Measurements from ENCODE around the gene OR51B6.
A peak's percentile ranks its signal among the peaks of the same experiment; 100 is the strongest.
"Not testable (repeated sequence)": the region's sequence is repeated elsewhere in the genome, so short reads cannot be mapped to it uniquely, and the experiment has no call there.

OR51B6 gene

DNA sequence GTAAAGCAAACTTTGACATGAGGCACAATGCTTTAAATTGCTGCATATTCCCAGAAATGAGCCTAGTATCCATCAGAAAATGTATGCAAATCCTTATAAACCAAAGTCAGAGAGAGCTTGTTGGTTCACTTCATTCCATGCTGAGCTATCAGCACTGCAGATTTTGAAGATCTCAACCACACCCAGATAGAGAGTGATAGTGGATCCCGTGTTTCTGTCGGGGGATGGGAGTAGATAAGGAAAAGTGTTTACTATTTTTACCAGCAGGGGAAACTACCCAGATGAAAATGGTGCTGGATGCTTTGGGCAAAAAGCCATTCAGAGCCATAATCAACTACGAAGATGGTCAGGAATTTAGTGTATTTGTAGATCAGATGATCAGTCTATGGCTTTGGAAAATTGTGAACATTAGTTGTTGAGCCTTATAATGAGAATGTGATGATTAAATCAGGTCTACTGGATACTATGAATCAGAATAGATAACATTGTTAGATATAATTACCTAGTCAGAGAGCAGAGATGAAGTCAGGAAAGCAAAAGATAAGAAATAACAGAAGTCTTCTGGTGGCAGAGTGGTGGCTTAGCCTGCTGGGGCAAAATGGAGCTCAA lies 10.8 kb downstream of the OR51B6 start:
- in situ Hi-C loops (cut with HindIII; ENCODE audit: low pct_ligation_motif_present, low pct_unique_long_range_greater_than_20kb, low sequenced_read_pairs) = no loop called here
- DNase-seq = no peak

DNA sequence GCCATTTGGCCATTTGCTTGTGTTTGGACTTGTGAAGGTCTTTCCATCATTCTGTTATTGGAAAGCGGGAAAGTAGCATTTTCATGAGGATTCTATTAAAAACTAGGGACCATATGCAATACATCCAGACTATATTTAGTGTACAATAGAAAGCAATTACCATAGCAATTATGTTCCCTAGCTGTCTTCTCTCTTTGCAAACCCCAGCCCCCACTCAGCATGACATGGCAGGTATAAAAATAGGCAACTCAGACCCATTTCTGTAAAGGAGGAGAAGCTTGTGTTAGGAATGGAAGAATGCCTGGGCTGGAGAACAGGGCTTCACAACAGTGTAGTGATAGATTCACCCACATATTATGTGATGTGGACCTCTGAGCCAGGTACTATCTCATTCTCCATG lies 12.4 kb downstream of the OR51B6 start:
- in situ Hi-C loops (cut with HindIII; ENCODE audit: low pct_ligation_motif_present, low pct_unique_long_range_greater_than_20kb, low sequenced_read_pairs) = no loop called here
- DNase-seq = no peak

DNA sequence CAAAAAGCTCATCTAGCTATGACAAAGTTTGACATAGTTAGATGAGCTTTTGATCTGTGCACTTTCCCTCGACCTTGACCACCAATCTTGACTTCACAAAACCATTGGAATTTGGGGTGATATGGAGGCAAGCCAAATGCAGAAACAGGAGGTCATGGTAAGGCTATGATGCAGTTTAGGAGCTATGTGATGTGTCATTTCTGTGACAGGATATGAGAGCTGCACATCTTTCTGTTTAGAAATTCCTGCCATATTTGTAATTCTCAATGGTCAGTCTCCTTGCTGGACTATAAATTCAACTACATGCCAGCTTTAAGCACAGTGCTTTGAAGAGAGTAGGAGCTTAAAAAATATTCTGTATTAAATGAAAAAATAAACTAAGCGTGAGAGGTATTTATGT lies 12.9 kb downstream of the OR51B6 start:
- in situ Hi-C loops (cut with HindIII; ENCODE audit: low pct_ligation_motif_present, low pct_unique_long_range_greater_than_20kb, low sequenced_read_pairs) = no loop called here

DNA sequence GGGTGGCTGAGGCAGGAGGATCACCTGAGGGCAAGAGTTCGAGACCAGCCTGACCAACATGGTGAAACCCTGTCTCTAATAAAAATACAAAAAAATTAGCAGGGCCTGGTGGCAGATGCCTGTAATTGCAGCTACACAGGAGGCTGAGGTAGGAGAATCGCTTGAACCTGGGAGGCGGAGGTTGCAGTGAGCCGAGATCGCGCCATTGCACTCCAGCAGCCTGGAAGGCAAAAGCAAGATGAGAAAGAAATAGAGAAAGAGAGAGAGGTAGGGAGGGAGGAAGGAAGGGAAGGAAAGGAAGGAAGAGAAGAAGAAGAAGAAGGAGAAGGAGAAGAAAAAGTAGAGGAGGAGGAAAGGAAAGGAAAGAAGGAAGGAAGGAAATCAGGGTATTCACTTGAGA lies 15.1 kb downstream of the OR51B6 start:
- in situ Hi-C loops (cut with HindIII; ENCODE audit: low pct_ligation_motif_present, low pct_unique_long_range_greater_than_20kb, low sequenced_read_pairs); DNase-seq: not testable (repeated sequence)

More for the DNA sequence above, 12.9 kb downstream of the OR51B6 start:
- peak; percentile 67 for DNase-seq

DNA sequence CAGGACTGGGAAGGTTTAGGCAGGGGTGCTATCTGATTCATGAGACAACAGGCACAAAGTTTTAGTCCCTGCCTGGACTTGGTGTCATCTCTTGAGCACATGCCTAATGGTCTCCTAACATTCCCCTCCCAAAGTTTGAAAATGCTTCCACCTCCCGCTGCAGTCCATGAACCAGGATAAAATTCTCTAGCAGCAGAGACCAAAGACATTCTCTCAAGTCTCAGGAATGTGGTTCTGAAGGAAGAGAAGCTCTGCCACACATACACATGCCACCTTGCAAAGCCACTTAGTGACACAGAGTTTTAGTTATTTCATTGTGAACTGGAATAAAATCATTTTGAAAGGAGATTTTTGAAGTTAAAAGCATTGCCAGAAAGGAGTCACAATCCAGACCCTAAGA lies 15.5 kb downstream of the OR51B6 start:
- in situ Hi-C loops (cut with HindIII; ENCODE audit: low pct_ligation_motif_present, low pct_unique_long_range_greater_than_20kb, low sequenced_read_pairs) = no loop called here
- no peak for DNase-seq

DNA sequence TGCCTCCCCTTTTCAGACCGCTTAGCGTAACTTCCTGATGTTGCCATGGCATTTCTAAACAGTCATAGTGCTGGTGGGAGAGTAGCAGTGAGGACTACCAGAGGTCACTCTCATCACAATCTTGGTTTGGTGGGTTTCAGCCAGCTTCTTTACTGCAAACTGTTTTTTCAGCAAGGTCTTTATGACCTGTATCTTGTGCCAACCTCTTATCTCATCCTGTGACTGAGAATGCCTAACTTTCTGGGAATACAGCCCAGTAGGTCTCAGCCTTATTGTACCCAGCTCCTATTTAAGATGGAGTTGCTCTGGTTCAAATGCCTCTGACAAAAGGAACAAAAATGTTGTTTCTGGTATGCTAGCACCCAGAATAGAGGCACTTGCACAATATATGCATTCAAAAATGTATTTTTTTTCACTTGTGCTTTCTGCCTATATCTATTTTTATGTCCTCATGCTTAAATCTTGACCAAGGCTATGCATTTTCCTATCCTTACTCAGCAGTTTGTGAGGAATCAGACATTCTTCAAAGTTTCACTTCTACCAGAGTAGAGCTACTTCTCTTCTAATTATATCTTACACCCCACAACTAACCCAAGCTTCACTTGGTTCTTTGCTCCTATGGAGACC lies 16.3 kb downstream of the OR51B6 start:
- no peak for DNase-seq
- in situ Hi-C loops (cut with HindIII; ENCODE audit: low pct_ligation_motif_present, low pct_unique_long_range_greater_than_20kb, low sequenced_read_pairs) = no loop called here

DNA sequence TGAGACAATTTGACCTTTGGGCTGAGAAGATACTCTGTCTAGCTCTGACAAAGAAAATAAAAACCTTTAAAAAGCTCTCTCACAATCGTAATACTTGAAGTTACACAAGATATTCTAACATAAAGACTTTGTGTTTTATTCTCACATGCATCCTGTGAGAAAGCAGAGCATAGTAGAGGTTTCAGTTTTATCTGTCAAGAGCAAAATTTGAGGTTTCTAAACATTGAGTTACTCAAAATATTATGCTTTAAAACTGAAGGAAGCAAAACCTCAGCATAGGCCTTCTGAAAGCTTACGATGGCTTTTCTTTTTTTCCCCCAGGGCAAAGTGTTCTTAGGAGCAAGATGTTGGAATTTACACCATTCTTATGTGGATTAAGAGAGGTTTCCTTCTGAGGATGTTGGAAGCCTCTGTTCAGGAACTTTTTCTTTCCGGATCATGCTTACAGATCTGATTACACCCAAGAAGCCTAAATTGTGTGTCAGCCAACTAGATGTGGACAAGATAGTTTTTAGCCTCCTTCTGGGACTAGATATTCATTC lies 17.3 kb downstream of the OR51B6 start:
- in situ Hi-C loops (cut with HindIII; ENCODE audit: low pct_ligation_motif_present, low pct_unique_long_range_greater_than_20kb, low sequenced_read_pairs) = no loop called here

DNA sequence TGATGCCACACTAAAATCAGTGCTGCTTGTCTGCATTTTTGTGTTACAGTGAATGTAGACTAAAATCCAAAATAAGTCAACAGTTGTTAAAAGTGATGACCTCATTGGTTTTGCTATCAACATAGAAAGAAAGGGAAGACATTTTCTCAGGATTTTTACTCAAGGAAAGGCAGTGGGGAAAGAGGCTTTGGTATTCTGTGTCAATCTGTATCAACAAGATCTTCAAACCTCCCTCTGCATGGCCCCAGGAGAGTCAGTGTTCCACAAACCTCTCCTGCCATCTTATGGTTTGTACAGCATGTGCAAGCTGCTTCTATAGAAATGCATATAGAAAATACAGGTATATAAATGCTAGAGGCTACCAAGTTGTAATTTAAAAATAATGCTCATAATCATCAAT lies 18.5 kb downstream of the OR51B6 start:
- in situ Hi-C loops (cut with HindIII; ENCODE audit: low pct_ligation_motif_present, low pct_unique_long_range_greater_than_20kb, low sequenced_read_pairs) = no loop called here
- DNase-seq = peak; percentile 35

More for the DNA sequence above, 17.3 kb downstream of the OR51B6 start:
- DNase-seq = no peak

DNA sequence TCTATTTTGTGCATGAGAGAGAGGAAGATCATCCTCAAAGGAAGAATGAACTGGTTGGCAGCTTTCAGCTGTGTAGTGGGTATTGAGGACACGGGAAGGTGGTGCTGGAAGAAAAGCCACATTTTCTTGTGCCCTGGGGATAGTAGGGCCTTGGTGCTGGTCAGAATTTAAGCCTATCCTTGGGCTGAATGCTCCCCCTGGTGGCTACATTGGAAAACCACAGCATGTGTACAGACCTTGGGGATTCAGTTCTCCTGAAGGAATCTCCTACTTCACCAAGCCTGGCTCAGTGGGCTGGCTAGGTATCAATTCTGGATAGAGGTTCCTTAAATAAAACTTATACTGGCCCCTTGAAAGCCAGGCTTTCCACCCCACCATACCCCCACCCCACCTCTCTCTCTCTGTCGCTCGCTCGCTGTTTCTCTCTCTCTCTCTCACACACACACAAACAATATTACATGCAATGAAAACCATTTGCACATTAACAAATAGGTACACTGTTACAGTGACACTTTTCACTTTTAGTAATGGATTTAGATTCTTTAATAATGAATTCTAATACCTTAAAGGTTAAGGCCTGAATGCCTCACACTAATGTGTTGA lies 29.5 kb downstream of the OR51B6 start:
- in situ Hi-C loops (cut with HindIII; ENCODE audit: low pct_ligation_motif_present, low pct_unique_long_range_greater_than_20kb, low sequenced_read_pairs) = no loop called here
- DNase-seq = peak; percentile 60

DNA sequence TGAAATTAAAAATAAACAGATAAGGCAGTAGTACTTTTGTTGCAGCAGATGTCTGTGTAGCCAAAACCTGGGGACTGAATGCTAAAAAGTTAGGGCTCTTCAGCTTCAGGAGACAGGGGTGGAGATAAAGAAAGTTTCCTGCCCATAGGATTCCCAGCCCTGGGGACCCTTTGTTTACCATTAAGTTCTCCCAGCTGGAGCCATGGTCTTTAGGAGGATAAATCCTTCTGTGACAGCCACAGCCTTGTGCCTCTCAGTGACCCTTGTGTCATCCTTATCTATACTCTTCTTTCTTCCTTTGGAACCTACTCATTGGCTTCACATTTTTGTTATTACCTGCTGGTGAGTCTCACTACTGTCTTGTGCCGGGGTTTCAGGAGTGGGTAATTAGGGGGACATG lies 32.3 kb downstream of the OR51B6 start, which contains the start of gene OR51M1:
Gene OR51M1, plus strand, starts transcription at position 237 of the 400 bp plus-strand sequence. CDS start 5,587 bp downstream, outside the sequence.
- in situ Hi-C loops (cut with HindIII; ENCODE audit: low pct_ligation_motif_present, low pct_unique_long_range_greater_than_20kb, low sequenced_read_pairs) = no loop called here
- DNase-seq = no peak

DNA sequence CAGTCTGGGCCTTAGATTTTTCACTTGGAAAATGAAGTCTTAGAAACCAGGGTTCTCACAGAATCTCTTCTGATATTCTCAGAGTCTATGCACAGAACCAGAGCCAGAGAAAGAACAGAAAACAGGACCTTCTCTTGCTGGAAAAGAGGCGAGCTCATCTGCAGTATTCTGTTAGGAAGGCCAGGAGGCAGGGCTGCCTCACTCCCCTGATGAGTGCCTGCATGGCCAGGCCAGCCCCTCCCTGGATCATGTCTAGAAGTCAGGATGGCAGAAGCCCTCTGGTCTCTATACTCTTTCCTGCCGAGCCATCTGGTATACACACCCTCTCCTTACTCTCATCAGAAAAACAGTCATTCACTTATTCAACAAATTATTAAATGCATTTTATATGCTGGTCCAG lies 33.0 kb downstream of the OR51B6 start:
- DNase-seq = no peak
- in situ Hi-C loops (cut with HindIII; ENCODE audit: low pct_ligation_motif_present, low pct_unique_long_range_greater_than_20kb, low sequenced_read_pairs) = no loop called here

DNA sequence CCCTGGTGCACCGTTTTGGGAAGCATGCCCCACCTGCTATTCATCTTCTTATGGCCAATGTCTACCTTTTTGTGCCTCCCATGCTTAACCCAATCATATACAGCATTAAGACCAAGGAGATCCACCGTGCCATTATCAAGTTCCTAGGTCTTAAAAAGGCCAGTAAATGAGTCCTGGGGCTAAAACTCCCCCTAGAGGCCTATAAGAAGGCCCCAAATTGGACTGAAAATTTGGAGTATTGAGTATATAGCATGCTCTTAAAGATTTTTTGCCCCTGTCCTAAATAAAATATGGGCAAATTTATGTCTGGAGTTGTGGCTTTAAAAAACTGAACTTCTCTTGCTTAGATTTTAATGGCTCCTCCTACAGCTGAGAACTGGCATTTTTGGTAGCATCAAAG lies 38.9 kb downstream of the OR51B6 start:
- DNase-seq = no peak
- in situ Hi-C loops (cut with HindIII; ENCODE audit: low pct_ligation_motif_present, low pct_unique_long_range_greater_than_20kb, low sequenced_read_pairs) = no loop called here

DNA sequence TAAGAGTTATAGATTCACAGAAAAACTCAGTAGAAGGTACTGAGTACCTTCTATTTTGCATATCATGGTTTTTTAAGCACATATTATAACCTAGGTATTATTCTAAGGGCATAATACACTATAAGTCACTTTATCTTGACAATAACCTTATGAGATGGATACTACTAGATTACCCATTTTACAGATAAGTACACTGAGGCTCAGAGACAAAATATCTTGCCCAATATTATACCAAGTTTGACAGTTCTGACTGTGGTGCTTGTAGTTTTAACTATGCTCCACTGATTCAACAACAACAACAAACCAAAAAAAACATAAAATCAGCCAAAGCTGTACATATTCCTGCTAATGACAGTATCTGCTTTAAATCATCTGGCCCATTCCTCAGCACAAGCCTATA lies 42.8 kb downstream of the OR51B6 start:
- in situ Hi-C loops (cut with HindIII; ENCODE audit: low pct_ligation_motif_present, low pct_unique_long_range_greater_than_20kb, low sequenced_read_pairs) = no loop called here
- DNase-seq = no peak

DNA sequence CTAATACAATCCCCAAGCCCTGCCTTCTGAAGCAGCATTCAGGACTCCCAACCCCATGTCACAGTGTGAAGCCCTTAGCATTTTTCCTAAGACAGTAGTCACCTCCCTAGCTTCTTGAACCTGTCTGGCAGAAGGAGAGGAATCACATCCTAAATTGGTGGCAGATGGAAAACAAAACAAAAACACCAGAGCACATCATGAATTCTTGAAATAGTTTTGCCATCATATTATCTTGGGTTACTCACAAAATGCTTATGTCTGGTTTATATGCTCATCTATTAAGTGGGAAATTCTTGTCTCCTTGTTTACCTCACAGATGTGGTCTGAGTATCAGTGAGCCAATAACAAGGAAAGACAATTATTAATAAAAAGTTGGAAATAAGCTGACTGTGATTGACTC lies 47.6 kb downstream of the OR51B6 start:
- in situ Hi-C loops (cut with HindIII; ENCODE audit: low pct_ligation_motif_present, low pct_unique_long_range_greater_than_20kb, low sequenced_read_pairs) = no loop called here
- DNase-seq = no peak

All from ACHN (cell line).